Right lobe of liver (tissue), 4 donors: Measurements from ENCODE around the gene INTS3.

Experiments
- POLR2A ChIP-seq: fragments of 450-650 bp; IDR thresholded peaks from one replicate; pipeline ENCODE4 v1.6.1; 2017; ENCODE audit warnings: antibody characterized with exemption, mild to moderate bottlenecking
- TF ChIP-seq, protein P1 (sequence below), 4 donors: fragments of 200-600 bp in 3 of 4; fragments of 450-650 bp in 1 of 4; IDR thresholded peaks; one replicate each; pipeline versions ENCODE4 v1.5.1 to v1.8.0; 2016 to 2022; ENCODE audit warnings: antibody characterized with exemption in 4 of 4, mild to moderate bottlenecking in 2 of 4
- donor health status: DM: no; HTN: no; CAD: no.
- donor health status: DM: no; HTN: no; CAD: no.
- donor health status: DM: no; HTN: yes; CAD: no.

- TF ChIP-seq, protein P1, sequence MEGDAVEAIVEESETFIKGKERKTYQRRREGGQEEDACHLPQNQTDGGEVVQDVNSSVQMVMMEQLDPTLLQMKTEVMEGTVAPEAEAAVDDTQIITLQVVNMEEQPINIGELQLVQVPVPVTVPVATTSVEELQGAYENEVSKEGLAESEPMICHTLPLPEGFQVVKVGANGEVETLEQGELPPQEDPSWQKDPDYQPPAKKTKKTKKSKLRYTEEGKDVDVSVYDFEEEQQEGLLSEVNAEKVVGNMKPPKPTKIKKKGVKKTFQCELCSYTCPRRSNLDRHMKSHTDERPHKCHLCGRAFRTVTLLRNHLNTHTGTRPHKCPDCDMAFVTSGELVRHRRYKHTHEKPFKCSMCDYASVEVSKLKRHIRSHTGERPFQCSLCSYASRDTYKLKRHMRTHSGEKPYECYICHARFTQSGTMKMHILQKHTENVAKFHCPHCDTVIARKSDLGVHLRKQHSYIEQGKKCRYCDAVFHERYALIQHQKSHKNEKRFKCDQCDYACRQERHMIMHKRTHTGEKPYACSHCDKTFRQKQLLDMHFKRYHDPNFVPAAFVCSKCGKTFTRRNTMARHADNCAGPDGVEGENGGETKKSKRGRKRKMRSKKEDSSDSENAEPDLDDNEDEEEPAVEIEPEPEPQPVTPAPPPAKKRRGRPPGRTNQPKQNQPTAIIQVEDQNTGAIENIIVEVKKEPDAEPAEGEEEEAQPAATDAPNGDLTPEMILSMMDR (IDR thresholded peaks at IDR 0.05) = no peak
- no peak for TF ChIP-seq POLR2A
Observed at GRCh38 chr1:153705484-153705883, 22.4 kb upstream of the INTS3 start.
